CD4-positive, alpha-beta T cell (primary cell): Measurements from ENCODE around the gene SHANK1. TPM values are rescaled to one million over a fixed set of nuclear protein-coding genes. Genes with fewer than 3 reads are reported as not detected.
A peak's percentile ranks its signal among the peaks of the same experiment; 100 is the strongest.
"Not testable (repeated sequence)": the region's sequence is repeated elsewhere in the genome, so short reads cannot be mapped to it uniquely, and the experiment has no call there.

Experiments
- ATAC-seq: fragments of 200-7000 bp; cut with Tn5 transposase; one replicate; pipeline ENCODE4 v1.10.0; 2022; ENCODE audit warnings: mild to moderate bottlenecking; ENCODE audit not compliant: poor library complexity
- CTCF ChIA-PET: fragments of 350-600 bp; sonication (Branson Sonifier 250); formaldehyde crosslinking; loops from one replicate; lab custom pipeline; 2021; ENCODE audit warnings: antibody characterized with exemption, inconsistent platforms; lab: Charles Lee
- POLR2A ChIA-PET: fragments of 350-600 bp; sonication (Branson Sonifier 250); formaldehyde crosslinking; loops from one replicate; lab custom pipeline; 2021; ENCODE audit warnings: antibody characterized with exemption, inconsistent platforms; lab: Charles Lee
- DNase-seq, 14 experiments: peaks; one replicate each; pipeline ENCODE4 v3.0.0-alpha.2; 2013 to 2020; ENCODE audit warnings: mixed read lengths in 2 of 14
- H3K27ac ChIP-seq, 2 donors: one replicate each; pipeline versions ENCODE4 v1.5.1 to v1.7.0; 2013; ENCODE audit warnings: low read length in 2 of 2, low read depth in 1 of 2, mild to moderate bottlenecking in 1 of 2
- H3K27me3 ChIP-seq, 2 experiments: 1 replicate in 1 of 2; 2 replicates in 1 of 2; pipeline versions ENCODE4 v1.6.1 to v1.7.0; 2013; ENCODE audit warnings: low read length in 2 of 2, control low read depth in 1 of 2, mild to moderate bottlenecking in 1 of 2, moderate library complexity in 1 of 2; ENCODE audit not compliant: insufficient read depth in 2 of 2, control insufficient read depth in 1 of 2
- H3K36me3 ChIP-seq: one replicate; pipeline ENCODE4 v1.6.1; 2013; ENCODE audit warnings: low read length, control low read depth; ENCODE audit not compliant: insufficient read depth
- H3K4me1 ChIP-seq: one replicate; pipeline ENCODE4 v1.6.1; 2013; ENCODE audit warnings: low read length, control low read depth; ENCODE audit not compliant: insufficient read depth
- H3K4me3 ChIP-seq: one replicate; pipeline ENCODE4 v1.5.1; 2013; ENCODE audit warnings: mild to moderate bottlenecking, low read length, moderate library complexity
- H3K9me3 ChIP-seq, 2 experiments: 1 replicate in 1 of 2; 2 replicates in 1 of 2; pipeline versions ENCODE4 v1.6.1 to v1.7.0; 2013; ENCODE audit warnings: low read length in 2 of 2, mild to moderate bottlenecking in 2 of 2, control low read depth in 1 of 2, moderate library complexity in 1 of 2; ENCODE audit not compliant: control insufficient read depth in 1 of 2, insufficient read depth in 1 of 2
- H3K27ac Mint-ChIP-seq: one replicate; pipeline ENCODE4 v1.8.0; 2020; ENCODE audit warnings: mixed read lengths
- H3K27me3 Mint-ChIP-seq: one replicate; pipeline ENCODE4 v1.8.0; 2021; ENCODE audit warnings: mixed read lengths
- H3K36me3 Mint-ChIP-seq: one replicate; pipeline ENCODE4 v1.8.0; 2021; ENCODE audit warnings: low read depth, mixed read lengths
- H3K4me1 Mint-ChIP-seq: one replicate; pipeline ENCODE4 v1.8.0; 2021; ENCODE audit warnings: low read depth, mixed read lengths
- H3K4me3 Mint-ChIP-seq: one replicate; pipeline ENCODE4 v1.8.0; 2020; ENCODE audit warnings: mild to moderate bottlenecking, mixed read lengths
- H3K9me3 Mint-ChIP-seq: one replicate; pipeline ENCODE4 v1.8.0; 2020; ENCODE audit warnings: mixed read lengths
- CTCF ChIP-seq: fragments of 200-600 bp; IDR thresholded peaks from one replicate; pipeline ENCODE4 v1.8.0; 2022; ENCODE audit warnings: antibody characterized with exemption, mild to moderate bottlenecking
- intact Hi-C, 2 experiments: fragments of 100-400 bp; cut with DNase I in 1 of 2; cut with micrococcal nuclease in 1 of 2; formaldehyde crosslinking; loops; one replicate each; pipeline versions ENCODE4 v1.15.1 to v1.9.0; 2023 to 2025; cut with DNase I, micrococcal nuclease
- total RNA-seq, 174 experiments: library from RNA in 2 of 174; stranded (reverse) in 2 of 174; gene quantifications; one replicate each; pipeline ENCODE4 v1.2.3 and lab custom pipeline; 2021 to 2026

The SHANK1 gene
- total RNA-seq, 2 experiments from 2014 or later, result not detected

GRCh38 chr19:50764409-50764808, 44.8 kb upstream of the SHANK1 start:
- Mint-ChIP-seq H3K9me3 (no peaks in the 10 kb centered on the region), H3K27me3 (peaks cover 30% of the 10 kb centered on the region)
- no peak for TF ChIP-seq CTCF

GRCh38 chr19:50763521-50763920, 43.9 kb upstream of the SHANK1 start:
- DNase-seq, H3K9me3 ChIP-seq, H3K4me1 ChIP-seq, H3K4me3 ChIP-seq, CTCF ChIA-PET, H3K36me3 ChIP-seq, H3K4me1 Mint-ChIP-seq, H3K27me3 ChIP-seq, H3K4me3 Mint-ChIP-seq, POLR2A ChIA-PET, intact Hi-C loops, H3K27ac ChIP-seq, H3K27ac Mint-ChIP-seq, H3K9me3 Mint-ChIP-seq, ATAC-seq, H3K36me3 Mint-ChIP-seq: not testable (repeated sequence)
- peaks cover 30% of the 10 kb centered on the region for H3K27me3 Mint-ChIP-seq

More at GRCh38 chr19:50764409-50764808, 44.8 kb upstream of the SHANK1 start:
- Histone ChIP-seq H3K27me3 (no peaks in the 10 kb centered on the region), H3K27ac (no peak overlapping the region), H3K9me3 (peaks cover 0 to 4% of the 10 kb centered on the region in 2 experiments), H3K4me1 (no peaks in the 10 kb centered on the region), H3K4me3 (no peak overlapping the region), H3K36me3 (no peaks in the 10 kb centered on the region)
- DNase-seq (no peak), ATAC-seq (no peak)
- CTCF ChIA-PET, result no interaction called here
- H3K36me3 Mint-ChIP-seq, result no peaks in the 10 kb centered on the region
- POLR2A ChIA-PET, result no interaction called here
- no peaks in the 10 kb centered on the region for H3K4me1 Mint-ChIP-seq
- no peak overlapping the region for H3K4me3 Mint-ChIP-seq
- intact Hi-C loops, result no loop called here
- H3K27ac Mint-ChIP-seq, result no peak overlapping the region

- H3K9me3 Mint-ChIP-seq, H3K27ac ChIP-seq, H3K4me1 ChIP-seq, POLR2A ChIA-PET, H3K4me1 Mint-ChIP-seq, H3K27me3 ChIP-seq, H3K36me3 Mint-ChIP-seq, H3K4me3 ChIP-seq, H3K36me3 ChIP-seq, DNase-seq, H3K4me3 Mint-ChIP-seq, ATAC-seq, H3K9me3 ChIP-seq, H3K27ac Mint-ChIP-seq, CTCF ChIA-PET, intact Hi-C loops: not testable (repeated sequence)
- H3K27me3 Mint-ChIP-seq, result peaks cover 23% of the 10 kb centered on the region
These were observed 41.9 kb upstream of the SHANK1 start for GRCh38 chr19:50761501-50761900.

GRCh38 chr19:50759886-50760285, 40.3 kb upstream of the SHANK1 start:
- ChIA-PET POLR2A (no interaction called here), CTCF (no interaction called here)
- peaks cover 0 to 3% of the 10 kb centered on the region in 2 experiments for H3K27me3 ChIP-seq
- DNase-seq (peak in 2 of 14 experiments; percentile 21 to 24), ATAC-seq (no peak)
- intact Hi-C loops, result no loop called here
- peaks cover 19% of the 10 kb centered on the region for H3K27me3 Mint-ChIP-seq
- H3K36me3 Mint-ChIP-seq, result no peaks in the 10 kb centered on the region
- H3K9me3 Mint-ChIP-seq, result no peaks in the 10 kb centered on the region
- H3K4me1 Mint-ChIP-seq, result no peaks in the 10 kb centered on the region
- peaks cover 0 to 4% of the 10 kb centered on the region in 2 experiments for H3K9me3 ChIP-seq
- H3K27ac ChIP-seq, result no peak overlapping the region
- H3K4me3 ChIP-seq, result no peak overlapping the region
- no peak for TF ChIP-seq CTCF
- no peak overlapping the region for H3K4me3 Mint-ChIP-seq
- no peaks in the 10 kb centered on the region for H3K4me1 ChIP-seq
- H3K27ac Mint-ChIP-seq, result no peak overlapping the region
- no peaks in the 10 kb centered on the region for H3K36me3 ChIP-seq

GRCh38 chr19:50759076-50759475, 39.5 kb upstream of the SHANK1 start:
- H3K27ac ChIP-seq, H3K27me3 ChIP-seq, H3K36me3 Mint-ChIP-seq, POLR2A ChIA-PET, H3K36me3 ChIP-seq, intact Hi-C loops, DNase-seq, H3K9me3 Mint-ChIP-seq, CTCF ChIA-PET, H3K27ac Mint-ChIP-seq, H3K9me3 ChIP-seq, H3K4me3 ChIP-seq, H3K4me1 ChIP-seq, ATAC-seq, H3K4me3 Mint-ChIP-seq, H3K4me1 Mint-ChIP-seq: not testable (repeated sequence)
- H3K27me3 Mint-ChIP-seq, result peaks cover 18% of the 10 kb centered on the region

GRCh38 chr19:50757624-50758023, 38.0 kb upstream of the SHANK1 start:
- H3K4me3 ChIP-seq, ATAC-seq, DNase-seq, H3K4me1 ChIP-seq, H3K27me3 ChIP-seq, H3K36me3 Mint-ChIP-seq, H3K27ac Mint-ChIP-seq, CTCF ChIA-PET, intact Hi-C loops, POLR2A ChIA-PET, H3K4me1 Mint-ChIP-seq, H3K36me3 ChIP-seq, H3K27ac ChIP-seq, H3K9me3 Mint-ChIP-seq, H3K4me3 Mint-ChIP-seq, H3K9me3 ChIP-seq: not testable (repeated sequence)
- peaks cover 24% of the 10 kb centered on the region for H3K27me3 Mint-ChIP-seq
